Tibial nerve (tissue), 3 donors: ENCODE measurements around the gene OAS1.
"Not testable (repeated sequence)": the region's sequence is repeated elsewhere in the genome, so short reads cannot be mapped to it uniquely, and the experiment has no call there.

Experiments used
- POLR2A ChIP-seq, 2 donors: fragments of 450-650 bp; IDR thresholded peaks; one replicate each; pipeline ENCODE4 v1.6.1; 2017; ENCODE audit warnings: antibody characterized with exemption in 2 of 2, mild to moderate bottlenecking in 2 of 2, moderate library complexity in 2 of 2
- TF ChIP-seq, protein P1 (sequence below), 5 experiments: fragments of 200-600 bp in 3 of 5; fragments of 450-650 bp in 2 of 5; sonication (generic) in 3 of 5; IDR thresholded peaks; one replicate each; pipeline ENCODE4 v1.5.1; 2016 to 2019; ENCODE audit warnings: antibody characterized with exemption in 5 of 5, mild to moderate bottlenecking in 3 of 5, moderate library complexity in 2 of 5

DNA sequence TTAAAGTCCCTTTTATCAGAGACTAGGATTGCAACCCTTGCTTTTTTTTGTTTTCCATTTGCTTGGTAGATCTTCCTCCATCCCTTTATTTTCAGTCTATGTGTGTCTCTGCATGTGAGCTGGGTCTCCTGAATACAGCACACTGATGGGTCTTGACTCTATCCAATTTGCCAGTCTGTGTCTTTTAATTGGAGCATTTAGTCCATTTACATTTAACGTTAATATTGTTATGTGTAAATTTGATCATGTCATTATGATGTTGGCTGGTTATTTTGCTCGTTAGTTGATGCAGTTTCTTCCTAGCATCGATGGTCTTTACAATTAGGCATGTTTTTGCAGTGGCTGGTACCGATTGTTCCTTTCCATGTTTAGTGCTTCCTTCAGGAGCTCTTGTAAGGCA is 50.4 kb downstream of the OAS1 start:
- TF ChIP-seq, protein P1, sequence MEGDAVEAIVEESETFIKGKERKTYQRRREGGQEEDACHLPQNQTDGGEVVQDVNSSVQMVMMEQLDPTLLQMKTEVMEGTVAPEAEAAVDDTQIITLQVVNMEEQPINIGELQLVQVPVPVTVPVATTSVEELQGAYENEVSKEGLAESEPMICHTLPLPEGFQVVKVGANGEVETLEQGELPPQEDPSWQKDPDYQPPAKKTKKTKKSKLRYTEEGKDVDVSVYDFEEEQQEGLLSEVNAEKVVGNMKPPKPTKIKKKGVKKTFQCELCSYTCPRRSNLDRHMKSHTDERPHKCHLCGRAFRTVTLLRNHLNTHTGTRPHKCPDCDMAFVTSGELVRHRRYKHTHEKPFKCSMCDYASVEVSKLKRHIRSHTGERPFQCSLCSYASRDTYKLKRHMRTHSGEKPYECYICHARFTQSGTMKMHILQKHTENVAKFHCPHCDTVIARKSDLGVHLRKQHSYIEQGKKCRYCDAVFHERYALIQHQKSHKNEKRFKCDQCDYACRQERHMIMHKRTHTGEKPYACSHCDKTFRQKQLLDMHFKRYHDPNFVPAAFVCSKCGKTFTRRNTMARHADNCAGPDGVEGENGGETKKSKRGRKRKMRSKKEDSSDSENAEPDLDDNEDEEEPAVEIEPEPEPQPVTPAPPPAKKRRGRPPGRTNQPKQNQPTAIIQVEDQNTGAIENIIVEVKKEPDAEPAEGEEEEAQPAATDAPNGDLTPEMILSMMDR (IDR thresholded peaks at IDR 0.05): not testable (repeated sequence)
- not testable (repeated sequence) for TF ChIP-seq POLR2A (IDR thresholded peaks at IDR 0.05)
